Hepatocyte (in vitro differentiated cells): ENCODE data around the gene COL15A1. TPM values are rescaled to one million over a fixed set of nuclear protein-coding genes. Genes with fewer than 3 reads are reported as not detected.
A peak's percentile ranks its signal among the peaks of the same experiment; 100 is the strongest.

ENCODE experiments used
- DNase-seq: peaks from one replicate; pipeline ENCODE4 v3.0.0-alpha.2; 2016; ENCODE audit warnings: low spot score
- H2AFZ ChIP-seq: fragments of 200-600 bp; sonication (generic); 2 replicates; pipeline ENCODE4 v1.6.0; 2016; ENCODE audit warnings: antibody characterized with exemption, mild to moderate bottlenecking
- H3K27ac ChIP-seq: fragments of 200-600 bp; sonication (generic); 2 replicates; pipeline ENCODE4 v1.5.1; 2016; ENCODE audit warnings: mild to moderate bottlenecking
- H3K27me3 ChIP-seq: fragments of 200-600 bp; sonication (generic); 2 replicates; pipeline ENCODE4 v1.6.1; 2016
- H3K36me3 ChIP-seq: fragments of 200-600 bp; sonication (generic); replicated peaks from 2 replicates; pipeline ENCODE4 v1.5.1; 2016; ENCODE audit warnings: low read depth; ENCODE audit not compliant: insufficient read depth
- H3K4me1 ChIP-seq: fragments of 200-600 bp; sonication (generic); 2 replicates; pipeline ENCODE4 v1.5.1; 2016; ENCODE audit warnings: mild to moderate bottlenecking, moderate library complexity; ENCODE audit not compliant: insufficient read depth
- H3K4me2 ChIP-seq: fragments of 200-600 bp; sonication (generic); 2 replicates; pipeline ENCODE4 v1.6.0; 2016
- H3K4me3 ChIP-seq: fragments of 200-600 bp; sonication (generic); 2 replicates; pipeline ENCODE4 v1.5.1; 2016; ENCODE audit warnings: mild to moderate bottlenecking
- H3K79me2 ChIP-seq: fragments of 200-600 bp; sonication (generic); 2 replicates; pipeline ENCODE4 v1.6.0; 2017; ENCODE audit warnings: mild to moderate bottlenecking
- H3K9me2 ChIP-seq: fragments of 200-600 bp; sonication (generic); replicated peaks from 2 replicates; pipeline ENCODE4 v1.6.0; 2017; ENCODE audit warnings: mild to moderate bottlenecking; ENCODE audit not compliant: insufficient read depth
- H3K9me3 ChIP-seq: fragments of 200-600 bp; sonication (generic); 2 replicates; pipeline ENCODE4 v1.5.1; 2016; ENCODE audit warnings: low read depth, mild to moderate bottlenecking
- H4K20me1 ChIP-seq: fragments of 200-600 bp; sonication (generic); 2 replicates; pipeline ENCODE4 v1.6.0; 2016; ENCODE audit warnings: mild to moderate bottlenecking; ENCODE audit not compliant: insufficient read depth, poor library complexity, severe bottlenecking
- EZH2 ChIP-seq: fragments of 200-600 bp; sonication (generic); IDR thresholded peaks from 2 replicates; pipeline ENCODE4 v1.6.1; 2016; ENCODE audit warnings: antibody characterized with exemption, mild to moderate bottlenecking, borderline replicate concordance
- EZH2phosphoT487 ChIP-seq: fragments of 200-600 bp; sonication (generic); IDR thresholded peaks from one replicate; pipeline ENCODE4 v1.6.1; 2018; ENCODE audit warnings: antibody characterized with exemption, mild to moderate bottlenecking, low read depth, moderate library complexity; ENCODE audit not compliant: unreplicated experiment, severe bottlenecking
- WGBS: methylation state at CpG from one replicate; pipeline ENCODE4 v1.1.6; 2016; ENCODE audit warnings: low lambda C conversion rate; ENCODE audit errors: missing lambda C conversion rate; 5-methylcytosine and 5-hydroxymethylcytosine counted together
- polyA plus RNA-seq: library from polyadenylated mRNA; unstranded; fragments of >200 nt; fragmentation: Nextera tagmentation; extraction: Ambion mirVana; gene quantifications from 2 replicates; pipeline ENCODE4 v1.2.1, GENCODE V29; 2016
- total RNA-seq: library from RNA; depleted of rRNA; stranded (reverse); fragments of >200 nt; gene quantifications from 2 replicates; pipeline ENCODE4 v1.2.3, GENCODE V29; 2014
- TF ChIP-seq, protein P1 (sequence below): fragments of 200-600 bp; sonication (generic); IDR thresholded peaks from 2 replicates; pipeline ENCODE4 v1.5.1; 2016; ENCODE audit warnings: antibody characterized with exemption, mild to moderate bottlenecking; ENCODE audit not compliant: poor library complexity

COL15A1 gene
- total and polyA plus RNA-seq, 2 experiments from 2014 or later = 97.6 to 106 TPM

- no peaks in the 10 kb centered on the region for H4K20me1 ChIP-seq
- no peaks in the 10 kb centered on the region for H3K4me1 ChIP-seq
- H3K9me3 ChIP-seq = no peaks in the 10 kb centered on the region
- no peak overlapping the region for H3K4me2 ChIP-seq
- no peak overlapping the region for H2AFZ ChIP-seq
- DNase-seq = peak; percentile 39
- no peak overlapping the region for H3K4me3 ChIP-seq
- TF ChIP-seq EZH2 (no peak), EZH2phosphoT487 (no peak)
- TF ChIP-seq, protein P1, sequence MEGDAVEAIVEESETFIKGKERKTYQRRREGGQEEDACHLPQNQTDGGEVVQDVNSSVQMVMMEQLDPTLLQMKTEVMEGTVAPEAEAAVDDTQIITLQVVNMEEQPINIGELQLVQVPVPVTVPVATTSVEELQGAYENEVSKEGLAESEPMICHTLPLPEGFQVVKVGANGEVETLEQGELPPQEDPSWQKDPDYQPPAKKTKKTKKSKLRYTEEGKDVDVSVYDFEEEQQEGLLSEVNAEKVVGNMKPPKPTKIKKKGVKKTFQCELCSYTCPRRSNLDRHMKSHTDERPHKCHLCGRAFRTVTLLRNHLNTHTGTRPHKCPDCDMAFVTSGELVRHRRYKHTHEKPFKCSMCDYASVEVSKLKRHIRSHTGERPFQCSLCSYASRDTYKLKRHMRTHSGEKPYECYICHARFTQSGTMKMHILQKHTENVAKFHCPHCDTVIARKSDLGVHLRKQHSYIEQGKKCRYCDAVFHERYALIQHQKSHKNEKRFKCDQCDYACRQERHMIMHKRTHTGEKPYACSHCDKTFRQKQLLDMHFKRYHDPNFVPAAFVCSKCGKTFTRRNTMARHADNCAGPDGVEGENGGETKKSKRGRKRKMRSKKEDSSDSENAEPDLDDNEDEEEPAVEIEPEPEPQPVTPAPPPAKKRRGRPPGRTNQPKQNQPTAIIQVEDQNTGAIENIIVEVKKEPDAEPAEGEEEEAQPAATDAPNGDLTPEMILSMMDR = no peak
- no peaks in the 10 kb centered on the region for H3K79me2 ChIP-seq
- no peak overlapping the region for H3K27ac ChIP-seq
- H3K9me2 ChIP-seq = no peaks in the 10 kb centered on the region
- H3K27me3 ChIP-seq = no peaks in the 10 kb centered on the region
- H3K36me3 ChIP-seq = no peaks in the 10 kb centered on the region
- WGBS = 29% methylated on average over 9 of the region's 9 CpGs
Measured at GRCh38 chr9:98916660-98917059, 27.0 kb upstream of the COL15A1 start.

- TF ChIP-seq, protein P1 = no peak
- TF ChIP-seq EZH2phosphoT487 = no peak
- no peaks in the 10 kb centered on the region for H3K27me3 ChIP-seq
- H3K4me1 ChIP-seq = peaks cover 3% of the 10 kb centered on the region
- H3K27ac ChIP-seq = no peak overlapping the region
- 84% methylated on average over 5 of the region's 5 CpGs for WGBS
- H2AFZ ChIP-seq = no peak overlapping the region
- H4K20me1 ChIP-seq = no peaks in the 10 kb centered on the region
- H3K9me3 ChIP-seq = no peaks in the 10 kb centered on the region
- H3K9me2 ChIP-seq = no peaks in the 10 kb centered on the region
- no peak overlapping the region for H3K4me3 ChIP-seq
- no peak overlapping the region for H3K4me2 ChIP-seq
- no peaks in the 10 kb centered on the region for H3K79me2 ChIP-seq
- no peaks in the 10 kb centered on the region for H3K36me3 ChIP-seq
- no peak for DNase-seq
Measured at GRCh38 chr9:98917746-98918487, 25.8 kb upstream of the COL15A1 start.

DNA sequence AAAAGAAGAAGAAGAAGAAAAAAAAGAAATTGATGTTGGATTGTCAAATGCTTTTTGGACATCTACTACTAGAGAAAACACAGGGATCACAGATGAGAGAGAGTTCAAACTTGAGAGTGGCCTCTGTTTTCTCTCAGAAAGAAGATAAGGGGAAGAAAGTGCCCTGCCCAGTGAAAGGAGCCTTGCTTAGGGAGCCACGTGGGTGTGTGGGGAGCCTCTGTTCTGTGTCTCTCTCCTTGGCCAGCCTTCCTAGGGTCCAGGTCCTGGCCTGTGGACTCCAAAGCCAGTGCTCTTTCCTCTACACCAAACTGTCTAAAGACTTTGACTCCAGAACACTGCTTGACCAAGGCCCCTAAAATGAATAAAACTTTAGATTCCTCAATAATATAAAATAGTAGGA lies 22.0 kb upstream of the COL15A1 start:
- Histone ChIP-seq H3K36me3 (no peaks in the 10 kb centered on the region), H4K20me1 (no peaks in the 10 kb centered on the region), H3K4me3 (no peak overlapping the region), H3K79me2 (no peaks in the 10 kb centered on the region), H2AFZ (no peak overlapping the region), H3K4me1 (peaks cover 12% of the 10 kb centered on the region), H3K27me3 (no peaks in the 10 kb centered on the region), H3K9me2 (no peaks in the 10 kb centered on the region), H3K4me2 (no peak overlapping the region), H3K9me3 (no peaks in the 10 kb centered on the region), H3K27ac (peak overlapping the region; percentile 22)
- 21% methylated on average over 1 of the region's 1 CpG for WGBS
- no peak for DNase-seq
- TF ChIP-seq EZH2 = no peak
- TF ChIP-seq, protein P1 = no peak
- no peak for TF ChIP-seq EZH2phosphoT487
